ENCODE results near the gene ALCAM.

DNA sequence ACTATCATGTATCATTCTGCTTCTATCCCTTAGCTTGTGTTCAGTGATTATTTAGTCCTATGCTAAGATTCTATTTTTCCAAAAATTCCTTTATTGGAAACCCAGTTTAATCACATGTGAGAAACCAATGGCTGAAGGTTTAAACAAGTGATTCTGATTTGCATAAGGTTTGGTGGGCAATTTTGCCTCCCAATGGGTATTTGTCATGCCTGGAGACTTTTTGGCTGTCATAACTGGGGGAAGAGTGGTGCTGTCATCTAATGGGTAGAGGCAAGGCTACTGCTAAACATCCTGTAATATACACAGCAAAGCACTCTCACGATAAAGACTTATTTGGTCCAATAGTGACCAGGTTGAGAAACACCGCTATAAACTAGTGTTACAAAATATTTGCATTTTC is 148.7 kb downstream of the ALCAM start:
- no peak for TF ChIP-seq POLR2AphosphoS5 (IDR thresholded peaks at IDR 0.05; ENCODE audit: borderline replicate concordance, low read depth, low read length)
- no peak for TF ChIP-seq EZH2 (IDR thresholded peaks at IDR 0.05)

Measured in SK-N-MC (cell line).